Neutrophil (primary cell): ENCODE measurements around the gene SUSD3.
A peak's percentile ranks its signal among the peaks of the same experiment; 100 is the strongest.

Source experiments
- H3K27ac ChIP-seq: fragments of 200-600 bp; sonication (generic); 2 replicates; pipeline ENCODE4 v1.5.1; 2016; ENCODE audit warnings: mild to moderate bottlenecking, moderate library complexity
- H3K27me3 ChIP-seq: fragments of 200-600 bp; sonication (generic); 2 replicates; pipeline ENCODE4 v1.6.0; 2016; ENCODE audit warnings: mild to moderate bottlenecking
- H3K36me3 ChIP-seq: fragments of 200-600 bp; sonication (generic); 2 replicates; pipeline ENCODE4 v1.5.1; 2017
- H3K4me1 ChIP-seq, 2 experiments: fragments of 200-600 bp in 1 of 2; sonication (generic) in 1 of 2; 1 replicate in 1 of 2; 2 replicates in 1 of 2; pipeline versions ENCODE4 v1.5.1 to v1.6.1; 2013 to 2016; ENCODE audit warnings: low read depth in 1 of 2, low read length in 1 of 2, mild to moderate bottlenecking in 1 of 2, moderate library complexity in 1 of 2; ENCODE audit not compliant: control insufficient read depth in 1 of 2, insufficient read depth in 1 of 2
- H3K4me3 ChIP-seq, 2 experiments: fragments of 200-600 bp in 1 of 2; sonication (generic) in 1 of 2; 1 replicate in 1 of 2; 2 replicates in 1 of 2; pipeline ENCODE4 v1.5.1; 2013 to 2016; ENCODE audit warnings: low read depth in 1 of 2, low read length in 1 of 2, mild to moderate bottlenecking in 1 of 2, moderate library complexity in 1 of 2
- H3K9me3 ChIP-seq: fragments of 200-600 bp; sonication (generic); 2 replicates; pipeline ENCODE4 v1.5.1; 2016
- TF ChIP-seq, protein P1 (sequence below): fragments of 200-600 bp; sonication (generic); IDR thresholded peaks from 2 replicates; pipeline ENCODE4 v1.5.1; 2016; ENCODE audit warnings: antibody characterized with exemption

The SUSD3 gene

DNA sequence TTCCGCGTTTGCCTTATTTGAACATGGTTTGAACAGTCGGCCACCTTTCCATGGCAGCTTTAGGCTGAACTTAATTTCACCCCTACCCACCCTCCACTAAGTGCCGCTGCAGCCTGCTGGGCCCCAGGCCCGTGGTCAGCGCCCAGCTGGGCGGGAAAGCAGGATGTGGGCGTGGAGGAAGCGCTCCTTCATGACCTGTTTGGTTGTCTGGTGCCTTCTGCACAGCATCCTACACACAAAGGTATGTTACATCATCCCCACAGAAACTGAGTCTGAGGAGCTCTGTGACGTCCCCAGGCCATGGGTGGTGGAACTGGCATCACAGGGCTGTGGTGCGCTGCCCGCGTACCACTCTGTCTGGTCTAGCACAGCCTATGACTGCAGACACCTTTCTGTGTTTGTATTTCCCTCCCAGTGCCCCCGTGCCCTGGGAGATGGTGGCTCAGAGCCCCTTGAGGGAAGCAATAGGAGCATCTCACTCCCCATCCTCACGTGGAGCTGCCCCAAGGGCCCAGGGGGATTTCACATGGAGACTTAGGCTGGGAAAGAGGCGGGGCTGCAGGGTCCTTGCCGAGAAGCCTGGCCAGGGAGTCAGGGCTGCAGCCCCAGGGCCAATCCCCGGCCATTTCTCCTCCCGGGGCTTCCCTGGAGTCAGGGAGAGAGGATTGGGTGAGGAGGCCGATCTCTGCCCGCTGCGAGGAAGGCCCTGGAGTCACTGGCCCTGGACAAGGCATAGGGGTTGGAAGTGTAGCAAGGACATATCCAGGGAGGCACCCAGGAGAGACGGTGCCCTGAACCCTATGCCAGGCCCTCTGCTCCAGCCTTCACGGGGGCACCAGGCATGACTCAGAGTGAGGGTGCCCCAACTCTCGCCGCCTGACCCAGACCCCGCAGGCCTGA is 37.5 kb upstream of the SUSD3 start:
- H3K4me3 ChIP-seq = no peak overlapping the region
- peaks cover 12% of the 10 kb centered on the region for H3K9me3 ChIP-seq
- peaks cover 100% of the 10 kb centered on the region for H3K36me3 ChIP-seq
- TF ChIP-seq, protein P1, sequence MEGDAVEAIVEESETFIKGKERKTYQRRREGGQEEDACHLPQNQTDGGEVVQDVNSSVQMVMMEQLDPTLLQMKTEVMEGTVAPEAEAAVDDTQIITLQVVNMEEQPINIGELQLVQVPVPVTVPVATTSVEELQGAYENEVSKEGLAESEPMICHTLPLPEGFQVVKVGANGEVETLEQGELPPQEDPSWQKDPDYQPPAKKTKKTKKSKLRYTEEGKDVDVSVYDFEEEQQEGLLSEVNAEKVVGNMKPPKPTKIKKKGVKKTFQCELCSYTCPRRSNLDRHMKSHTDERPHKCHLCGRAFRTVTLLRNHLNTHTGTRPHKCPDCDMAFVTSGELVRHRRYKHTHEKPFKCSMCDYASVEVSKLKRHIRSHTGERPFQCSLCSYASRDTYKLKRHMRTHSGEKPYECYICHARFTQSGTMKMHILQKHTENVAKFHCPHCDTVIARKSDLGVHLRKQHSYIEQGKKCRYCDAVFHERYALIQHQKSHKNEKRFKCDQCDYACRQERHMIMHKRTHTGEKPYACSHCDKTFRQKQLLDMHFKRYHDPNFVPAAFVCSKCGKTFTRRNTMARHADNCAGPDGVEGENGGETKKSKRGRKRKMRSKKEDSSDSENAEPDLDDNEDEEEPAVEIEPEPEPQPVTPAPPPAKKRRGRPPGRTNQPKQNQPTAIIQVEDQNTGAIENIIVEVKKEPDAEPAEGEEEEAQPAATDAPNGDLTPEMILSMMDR = no peak
- peak overlapping the region; percentile 50 for H3K27ac ChIP-seq
- no peaks in the 10 kb centered on the region for H3K27me3 ChIP-seq
- H3K4me1 ChIP-seq = peaks cover 23 to 25% of the 10 kb centered on the region in 2 experiments

DNA sequence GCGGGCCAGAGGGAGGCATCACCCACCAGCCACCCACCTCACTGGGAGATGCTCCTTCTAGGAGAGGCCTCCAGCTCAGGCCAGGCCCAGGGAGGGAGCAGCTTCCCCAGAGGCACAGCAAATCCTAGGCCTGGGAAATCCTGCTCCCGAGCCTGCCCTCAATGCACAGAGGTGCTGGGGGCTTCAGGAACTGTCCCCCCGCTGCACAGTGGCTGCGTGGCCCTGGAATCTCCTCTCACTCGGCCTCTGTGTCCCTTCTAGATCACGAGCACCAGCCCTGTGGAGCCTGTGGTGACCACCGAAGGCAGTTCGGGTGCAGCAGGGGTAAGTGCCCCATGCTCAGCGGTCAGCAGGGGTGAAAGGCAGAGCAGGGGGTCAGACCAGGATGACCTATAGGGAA is 36.4 kb upstream of the SUSD3 start:
- peaks cover 33 to 35% of the 10 kb centered on the region in 2 experiments for H3K4me1 ChIP-seq
- peaks cover 100% of the 10 kb centered on the region for H3K36me3 ChIP-seq

DNA sequence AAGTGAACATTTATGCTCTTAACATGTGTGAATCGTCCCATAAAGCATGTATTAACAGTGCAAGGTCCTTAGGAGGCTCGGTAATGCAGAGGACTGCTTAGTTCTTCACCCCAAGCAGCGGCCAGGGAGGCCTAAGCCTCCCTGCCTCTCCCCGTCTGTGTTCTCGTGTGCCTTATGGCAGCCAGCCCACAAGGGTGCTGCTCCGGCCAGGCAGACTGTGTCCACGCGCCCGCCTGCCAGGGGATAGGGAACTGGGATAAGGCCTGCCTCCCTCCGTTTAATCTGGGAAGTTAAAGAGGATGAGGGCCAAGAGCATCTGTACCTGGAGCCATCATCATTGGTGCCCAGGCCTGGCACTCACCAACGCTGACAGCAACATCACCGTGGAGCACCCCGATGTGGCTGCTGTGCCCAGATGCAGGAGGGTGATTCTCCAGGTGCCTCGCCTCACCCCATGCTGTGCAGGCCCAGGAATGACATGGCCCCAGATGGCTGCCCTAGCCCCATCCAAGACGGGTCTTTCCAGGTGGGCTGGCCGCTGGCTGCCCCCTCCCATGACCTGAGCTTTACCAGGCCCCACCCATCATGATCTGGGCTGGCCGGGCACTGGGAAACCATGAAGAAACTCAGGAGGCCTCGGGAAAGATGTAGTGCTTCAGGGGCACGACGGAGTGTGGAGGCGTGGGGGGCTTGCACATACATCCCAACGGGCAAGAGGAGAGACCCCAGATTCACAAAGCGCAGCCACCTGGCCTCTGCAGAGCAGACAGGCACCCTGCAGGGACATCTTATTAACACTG is 35.6 kb upstream of the SUSD3 start:
- Histone ChIP-seq H3K4me1 (peaks cover 42 to 44% of the 10 kb centered on the region in 2 experiments), H3K27me3 (no peaks in the 10 kb centered on the region), H3K27ac (peak overlapping the region; percentile 50), H3K9me3 (peaks cover 12% of the 10 kb centered on the region), H3K36me3 (peaks cover 97% of the 10 kb centered on the region), H3K4me3 (no peak overlapping the region)
- TF ChIP-seq, protein P1 = no peak

More for the DNA sequence above, 36.4 kb upstream of the SUSD3 start:
- Histone ChIP-seq H3K9me3 (peaks cover 12% of the 10 kb centered on the region), H3K27ac (peak overlapping the region; percentile 50), H3K4me3 (no peak overlapping the region), H3K27me3 (no peaks in the 10 kb centered on the region)
- TF ChIP-seq, protein P1 = no peak

DNA sequence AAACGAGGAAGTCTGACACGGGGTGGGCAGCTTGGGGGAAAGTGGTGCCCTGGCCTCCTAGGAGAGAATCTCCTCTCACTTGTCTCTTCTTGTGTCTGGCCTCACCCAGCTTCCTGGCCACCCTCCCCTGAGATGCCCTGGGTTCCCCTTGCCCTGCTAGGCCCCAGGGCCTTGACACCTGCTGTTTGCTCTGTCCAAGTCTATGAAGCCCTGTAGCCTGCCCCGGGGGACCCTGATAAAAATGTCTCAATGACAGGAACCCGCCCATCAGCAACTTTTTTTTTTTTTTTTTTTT is 35.0 kb upstream of the SUSD3 start:
- H3K4me1 ChIP-seq = peaks cover 47 to 49% of the 10 kb centered on the region in 2 experiments
- H3K27me3 ChIP-seq = no peaks in the 10 kb centered on the region
- TF ChIP-seq, protein P1 = no peak
- no peak overlapping the region for H3K4me3 ChIP-seq
- peaks cover 93% of the 10 kb centered on the region for H3K36me3 ChIP-seq
- H3K27ac ChIP-seq = peak overlapping the region; percentile 50
- peaks cover 12% of the 10 kb centered on the region for H3K9me3 ChIP-seq

DNA sequence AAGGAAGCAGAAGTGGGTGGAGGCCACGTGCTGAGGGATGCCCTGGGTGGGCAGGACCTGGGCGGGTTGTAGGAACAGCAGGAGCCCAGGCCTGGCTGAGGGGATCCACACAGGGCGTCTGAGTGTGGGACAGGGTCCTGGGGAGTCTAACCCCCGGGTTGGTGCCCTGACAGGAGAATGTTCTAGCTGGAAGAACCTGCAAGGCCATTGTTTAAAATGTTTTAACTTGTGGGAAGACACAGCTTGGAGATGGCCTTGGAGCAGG is 33.9 kb upstream of the SUSD3 start:
- Histone ChIP-seq H3K9me3 (peaks cover 12% of the 10 kb centered on the region), H3K36me3 (peaks cover 92% of the 10 kb centered on the region), H3K27ac (peak overlapping the region; percentile 95), H3K4me3 (no peak overlapping the region), H3K27me3 (no peaks in the 10 kb centered on the region), H3K4me1 (peaks cover 58 to 60% of the 10 kb centered on the region in 2 experiments)
- TF ChIP-seq, protein P1 = no peak
